Activated CD4-positive, alpha-beta T cell treated with anti-CD3 and anti-CD28 coated beads for 36 hours (primary cell): Measurements from ENCODE around the gene CCDC150. TPM values are rescaled to one million over a fixed set of nuclear protein-coding genes. Genes with fewer than 3 reads are reported as not detected.
A peak's percentile ranks its signal among the peaks of the same experiment; 100 is the strongest.
"Not testable (repeated sequence)": the region's sequence is repeated elsewhere in the genome, so short reads cannot be mapped to it uniquely, and the experiment has no call there.

ENCODE experiments used
- ATAC-seq: fragments of 200-7000 bp; cut with Tn5 transposase; one replicate; pipeline ENCODE4 v1.10.0; 2021; ENCODE audit warnings: mild to moderate bottlenecking, moderate library complexity
- CTCF ChIA-PET: fragments of 350-600 bp; sonication (Branson Sonifier 250); formaldehyde crosslinking; loops from one replicate; lab custom pipeline; 2021; ENCODE audit warnings: antibody characterized with exemption; lab: Charles Lee
- POLR2A ChIA-PET: fragments of 350-600 bp; sonication (Branson Sonifier 250); formaldehyde crosslinking; loops from one replicate; lab custom pipeline; 2021; ENCODE audit warnings: antibody characterized with exemption, inconsistent platforms; lab: Charles Lee
- DNase-seq: peaks from one replicate; pipeline ENCODE4 v3.0.0-alpha.2; 2020
- H3K27ac Mint-ChIP-seq: one replicate; pipeline ENCODE4 v1.8.0; 2021; ENCODE audit warnings: mixed read lengths
- H3K27me3 Mint-ChIP-seq: one replicate; pipeline ENCODE4 v1.8.0; 2021; ENCODE audit warnings: mixed read lengths
- H3K36me3 Mint-ChIP-seq: one replicate; pipeline ENCODE4 v1.8.0; 2021; ENCODE audit warnings: low read depth, mixed read lengths
- H3K4me1 Mint-ChIP-seq: one replicate; pipeline ENCODE4 v1.8.0; 2021; ENCODE audit warnings: mixed read lengths
- H3K4me3 Mint-ChIP-seq: one replicate; pipeline ENCODE4 v1.8.0; 2021; ENCODE audit warnings: mild to moderate bottlenecking, moderate library complexity, mixed read lengths
- H3K9me3 Mint-ChIP-seq: one replicate; pipeline ENCODE4 v1.8.0; 2021; ENCODE audit warnings: low read depth, mixed read lengths
- intact Hi-C, 2 experiments: fragments of 100-400 bp; cut with DNase I in 1 of 2; cut with micrococcal nuclease in 1 of 2; formaldehyde crosslinking; loops; one replicate each; pipeline versions ENCODE4 v1.14.2 to v1.15.1; 2022 to 2024; cut with DNase I, micrococcal nuclease
- total RNA-seq, 2 experiments: library from RNA; stranded (reverse); gene quantifications; one replicate each; pipeline ENCODE4 v1.2.3, GENCODE V29; 2021

Gene CCDC150
- total RNA-seq, 2 experiments from 2014 or later = 11.8 to 14.6 TPM

DNA sequence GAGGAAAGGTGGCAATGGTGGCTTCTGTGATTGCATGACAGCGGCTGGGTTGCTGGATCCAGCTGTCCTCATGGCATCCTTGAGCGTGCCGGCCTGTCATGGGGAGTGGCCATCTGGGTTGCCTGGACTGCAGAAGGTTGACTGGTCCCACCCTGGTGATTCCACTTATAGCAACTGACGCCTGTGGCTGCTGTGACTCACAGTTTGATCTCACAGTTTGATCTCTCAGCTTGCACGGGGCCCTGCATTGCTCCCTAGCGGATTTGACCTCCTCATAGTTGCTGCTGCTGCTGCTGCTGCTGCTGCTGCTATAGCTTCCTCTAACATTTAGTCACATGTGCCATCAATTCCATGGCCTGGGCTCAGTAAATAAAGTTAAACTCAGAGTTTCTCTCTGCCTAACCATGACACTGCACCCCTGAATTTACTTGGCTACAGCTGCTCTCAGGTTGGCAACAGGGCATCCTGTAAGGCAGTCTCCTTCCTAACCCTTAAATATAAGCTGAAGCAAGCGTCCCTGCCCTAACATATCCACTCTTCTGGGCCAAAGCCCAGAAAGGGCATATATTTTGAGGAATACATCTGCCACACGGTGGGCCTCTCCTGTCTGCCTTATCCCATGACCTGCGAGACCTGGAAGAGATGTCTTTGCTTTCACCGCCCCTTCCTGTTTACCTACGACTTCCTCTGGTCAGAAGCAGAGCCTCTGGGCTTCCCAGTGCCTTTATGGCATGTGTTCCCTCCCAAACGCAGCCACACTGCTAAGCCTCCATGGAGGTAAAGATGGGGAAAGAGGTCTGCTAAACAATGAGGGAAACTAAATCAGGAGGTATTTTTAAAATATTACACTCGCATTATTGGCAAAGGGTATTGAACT is 37.8 kb upstream of the CCDC150 start:
- no peak for ATAC-seq
- H3K4me1 Mint-ChIP-seq = no peaks in the 10 kb centered on the region
- H3K4me3 Mint-ChIP-seq = no peak overlapping the region
- intact Hi-C loops = no loop called here
- H3K36me3 Mint-ChIP-seq = no peaks in the 10 kb centered on the region
- no peak overlapping the region for H3K27ac Mint-ChIP-seq
- no peaks in the 10 kb centered on the region for H3K9me3 Mint-ChIP-seq
- POLR2A ChIA-PET = no interaction called here
- DNase-seq = no peak
- H3K27me3 Mint-ChIP-seq = peaks cover 11% of the 10 kb centered on the region
- CTCF ChIA-PET = interaction anchor here (0.6 kb wide), 1 partner anchor 10 kb away, joined by 7 read pairs; no protein-coding TSS in a partner anchor

DNA sequence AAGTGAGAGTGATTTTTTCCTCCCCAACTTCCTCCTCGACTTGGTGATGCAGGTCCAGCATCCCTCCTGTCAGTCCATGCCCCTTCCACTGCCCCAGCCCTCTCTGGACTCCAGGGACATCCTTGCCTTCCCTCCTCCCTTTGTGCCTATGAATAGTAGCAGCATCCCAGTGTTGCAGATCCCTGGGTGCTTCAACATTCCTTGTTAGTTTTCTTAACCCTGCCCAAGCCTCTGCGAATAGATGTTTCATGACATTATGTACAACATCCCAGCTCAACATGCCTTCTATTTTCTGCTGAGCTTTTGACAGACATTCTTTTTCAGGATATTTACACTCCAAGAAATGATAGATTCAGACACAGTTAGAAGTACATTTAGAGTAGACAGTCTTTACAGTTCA is 35.3 kb upstream of the CCDC150 start:
- ChIA-PET CTCF (no interaction called here), POLR2A (no interaction called here)
- H3K4me3 Mint-ChIP-seq = no peak overlapping the region
- no peaks in the 10 kb centered on the region for H3K36me3 Mint-ChIP-seq
- ATAC-seq (no peak), DNase-seq (no peak)
- no peaks in the 10 kb centered on the region for H3K4me1 Mint-ChIP-seq
- no peak overlapping the region for H3K27ac Mint-ChIP-seq
- intact Hi-C loops = no loop called here
- no peaks in the 10 kb centered on the region for H3K9me3 Mint-ChIP-seq
- H3K27me3 Mint-ChIP-seq = peaks cover 12% of the 10 kb centered on the region

- POLR2A ChIA-PET = no interaction called here
- H3K9me3 Mint-ChIP-seq = no peaks in the 10 kb centered on the region
- ATAC-seq (no peak), DNase-seq (no peak)
- no peak overlapping the region for H3K4me3 Mint-ChIP-seq
- intact Hi-C loops = no loop called here
- no peaks in the 10 kb centered on the region for H3K4me1 Mint-ChIP-seq
- H3K27ac Mint-ChIP-seq = no peak overlapping the region
- CTCF ChIA-PET = no interaction called here
- no peaks in the 10 kb centered on the region for H3K36me3 Mint-ChIP-seq
- H3K27me3 Mint-ChIP-seq = peaks cover 10% of the 10 kb centered on the region
Measured at GRCh38 chr2:196606516-196606915, 33.0 kb upstream of the CCDC150 start.

GRCh38 chr2:196607073-196607472 is 32.4 kb upstream of the CCDC150 start:
- Mint-ChIP-seq H3K27me3 (peaks cover 5% of the 10 kb centered on the region), H3K36me3 (no peaks in the 10 kb centered on the region), H3K27ac (no peak overlapping the region), H3K4me1 (no peaks in the 10 kb centered on the region), H3K9me3 (no peaks in the 10 kb centered on the region), H3K4me3 (no peak overlapping the region)
- ChIA-PET POLR2A (no interaction called here), CTCF (no interaction called here)
- ATAC-seq (no peak), DNase-seq (no peak)
- intact Hi-C loops = no loop called here

- DNase-seq, H3K4me3 Mint-ChIP-seq, H3K4me1 Mint-ChIP-seq, intact Hi-C loops, H3K36me3 Mint-ChIP-seq, H3K27ac Mint-ChIP-seq, POLR2A ChIA-PET, H3K9me3 Mint-ChIP-seq, H3K27me3 Mint-ChIP-seq, ATAC-seq: not testable (repeated sequence)
- CTCF ChIA-PET = interaction anchor here (0.8 to 1.1 kb wide), 4 partner anchors 16 to 143 kb away, joined by 3 to 4 read pairs (median 4); no protein-coding TSS in a partner anchor
Measured at GRCh38 chr2:196607896-196608295, 31.6 kb upstream of the CCDC150 start.

GRCh38 chr2:196609806-196610205 is 29.7 kb upstream of the CCDC150 start:
- H3K4me3 Mint-ChIP-seq = no peak overlapping the region
- no peaks in the 10 kb centered on the region for H3K9me3 Mint-ChIP-seq
- CTCF ChIA-PET = no interaction called here
- POLR2A ChIA-PET = no interaction called here
- no peak for DNase-seq
- no peak overlapping the region for H3K27ac Mint-ChIP-seq
- ATAC-seq = no peak
- H3K36me3 Mint-ChIP-seq = no peaks in the 10 kb centered on the region
- intact Hi-C loops = no loop called here
- H3K4me1 Mint-ChIP-seq = no peaks in the 10 kb centered on the region
- H3K27me3 Mint-ChIP-seq = peaks cover 3% of the 10 kb centered on the region

DNA sequence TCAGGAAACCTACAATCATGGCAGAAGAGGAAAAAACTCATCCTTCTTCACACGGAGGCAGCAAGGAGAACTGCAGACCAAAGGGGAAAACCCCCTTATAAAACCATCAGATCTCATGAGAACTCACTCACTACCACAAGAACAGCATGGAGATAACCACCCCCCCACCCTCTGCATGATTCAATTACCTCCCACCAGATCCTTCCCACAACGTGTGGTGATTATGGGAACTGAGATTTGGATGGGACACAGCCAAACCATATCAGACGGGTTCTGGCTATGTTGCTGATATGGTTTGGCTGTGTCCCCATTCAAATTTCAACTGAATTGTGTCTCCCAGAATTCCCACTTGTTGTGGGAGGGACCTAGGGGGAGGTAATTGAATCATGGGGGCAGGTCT is 28.7 kb upstream of the CCDC150 start:
- Mint-ChIP-seq H3K9me3 (no peaks in the 10 kb centered on the region), H3K4me1 (no peaks in the 10 kb centered on the region), H3K36me3 (no peaks in the 10 kb centered on the region), H3K27ac (no peak overlapping the region), H3K4me3 (no peak overlapping the region), H3K27me3 (peaks cover 3% of the 10 kb centered on the region)
- POLR2A ChIA-PET = no interaction called here
- CTCF ChIA-PET = no interaction called here
- no peak for DNase-seq
- intact Hi-C loops = no loop called here
- no peak for ATAC-seq

- H3K9me3 Mint-ChIP-seq = no peaks in the 10 kb centered on the region
- H3K27ac Mint-ChIP-seq = no peak overlapping the region
- peaks cover 3% of the 10 kb centered on the region for H3K27me3 Mint-ChIP-seq
- POLR2A ChIA-PET = no interaction called here
- H3K4me1 Mint-ChIP-seq = no peaks in the 10 kb centered on the region
- CTCF ChIA-PET = no interaction called here
- no peaks in the 10 kb centered on the region for H3K36me3 Mint-ChIP-seq
- DNase-seq (no peak), ATAC-seq (no peak)
- intact Hi-C loops = no loop called here
- H3K4me3 Mint-ChIP-seq = no peak overlapping the region
Measured at GRCh38 chr2:196613302-196613701, 26.2 kb upstream of the CCDC150 start.

- no peaks in the 10 kb centered on the region for H3K4me1 Mint-ChIP-seq
- DNase-seq (no peak), ATAC-seq (peak; percentile 47)
- ChIA-PET CTCF (no interaction called here), POLR2A (no interaction called here)
- H3K36me3 Mint-ChIP-seq = no peaks in the 10 kb centered on the region
- no peak overlapping the region for H3K4me3 Mint-ChIP-seq
- intact Hi-C loops = no loop called here
- H3K27me3 Mint-ChIP-seq = peaks cover 6% of the 10 kb centered on the region
- no peak overlapping the region for H3K27ac Mint-ChIP-seq
- H3K9me3 Mint-ChIP-seq = no peaks in the 10 kb centered on the region
Measured at GRCh38 chr2:196617430-196617829, 22.1 kb upstream of the CCDC150 start.

- no peak overlapping the region for H3K4me3 Mint-ChIP-seq
- H3K36me3 Mint-ChIP-seq = no peaks in the 10 kb centered on the region
- no peak for ATAC-seq
- H3K9me3 Mint-ChIP-seq = peaks cover 5% of the 10 kb centered on the region
- ChIA-PET POLR2A (no interaction called here), CTCF (interaction anchor here (1.1 kb wide), 1 partner anchor 165 kb away, joined by 5 read pairs; no protein-coding TSS in a partner anchor)
- H3K27me3 Mint-ChIP-seq = peaks cover 6% of the 10 kb centered on the region
- DNase-seq = no peak
- H3K27ac Mint-ChIP-seq = no peak overlapping the region
- intact Hi-C loops = no loop called here
- no peaks in the 10 kb centered on the region for H3K4me1 Mint-ChIP-seq
Measured at GRCh38 chr2:196618661-196619060, 20.9 kb upstream of the CCDC150 start.

DNA sequence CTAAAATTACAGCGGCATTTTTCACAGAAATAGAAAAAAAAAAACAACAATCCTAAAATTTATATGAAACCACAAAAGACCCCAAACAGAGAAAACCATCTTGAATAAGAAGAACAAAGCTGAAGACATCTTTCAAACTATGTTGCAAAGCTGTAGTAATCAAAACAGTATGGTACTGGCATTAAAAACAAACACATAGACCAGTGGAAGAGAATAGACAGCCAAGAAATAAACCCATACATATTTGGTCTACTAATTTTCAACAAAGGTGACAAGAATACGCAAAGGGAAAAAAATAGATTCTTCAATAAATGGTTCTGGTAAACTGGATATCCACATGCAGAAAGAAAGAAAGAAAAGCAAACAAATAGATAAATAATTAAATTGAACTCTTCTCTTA is 9.0 kb upstream of the CCDC150 start:
- CTCF ChIA-PET = interaction anchor here (1.3 kb wide), 1 partner anchor 9 kb away, joined by 3 read pairs; the partner anchor contains the start of gene CCDC150
- Mint-ChIP-seq H3K27ac (no peak overlapping the region), H3K9me3 (peaks cover 5% of the 10 kb centered on the region), H3K27me3 (peaks cover 8% of the 10 kb centered on the region), H3K36me3 (no peaks in the 10 kb centered on the region), H3K4me3 (no peak overlapping the region), H3K4me1 (no peaks in the 10 kb centered on the region)
- POLR2A ChIA-PET = no interaction called here
- DNase-seq (no peak), ATAC-seq (no peak)
- intact Hi-C loops = no loop called here

- CTCF ChIA-PET = interaction anchor here (0.6 kb wide), 1 partner anchor 125 kb away, joined by 3 read pairs; no protein-coding TSS in a partner anchor
- Mint-ChIP-seq H3K4me3 (no peak overlapping the region), H3K4me1 (peaks cover 4% of the 10 kb centered on the region), H3K27me3 (no peaks in the 10 kb centered on the region), H3K27ac (no peak overlapping the region), H3K36me3 (no peaks in the 10 kb centered on the region), H3K9me3 (peaks cover 5% of the 10 kb centered on the region)
- DNase-seq = no peak
- no peak for ATAC-seq
- intact Hi-C loops = loop anchor here in 1 of 2 experiments (5.0 kb wide), 1 partner anchor 503 kb away; no protein-coding TSS in a partner anchor
- POLR2A ChIA-PET = no interaction called here
Measured at GRCh38 chr2:196635156-196635555, 4.4 kb upstream of the CCDC150 start.
